Measurements from ENCODE around the gene C3orf49.

- TF ChIP-seq TAF1 (IDR thresholded peaks at IDR 0.05; ENCODE audit: low read depth) (no peak), EP300 (IDR thresholded peaks at IDR 0.05; ENCODE audit: borderline replicate concordance) (no peak), CEBPB (IDR thresholded peaks at IDR 0.05) (no peak), MAX (IDR thresholded peaks at IDR 0.05) (no peak), RAD21 (IDR thresholded peaks at IDR 0.05; ENCODE audit: low read depth) (no peak), YY1 (IDR thresholded peaks at IDR 0.05; ENCODE audit: low read depth) (no peak), TCF12 (IDR thresholded peaks at IDR 0.05; ENCODE audit: low read depth) (no peak), FOXM1 (IDR thresholded peaks at IDR 0.05; ENCODE audit: borderline replicate concordance, low read depth) (no peak), ZBTB7A (IDR thresholded peaks at IDR 0.05; ENCODE audit: low read depth) (no peak), CREB1 (IDR thresholded peaks at IDR 0.05; ENCODE audit: low read depth) (no peak), TEAD4 (IDR thresholded peaks at IDR 0.05) (no peak), EGR1 (IDR thresholded peaks at IDR 0.05) (no peak)
- TF ChIP-seq, protein P1, sequence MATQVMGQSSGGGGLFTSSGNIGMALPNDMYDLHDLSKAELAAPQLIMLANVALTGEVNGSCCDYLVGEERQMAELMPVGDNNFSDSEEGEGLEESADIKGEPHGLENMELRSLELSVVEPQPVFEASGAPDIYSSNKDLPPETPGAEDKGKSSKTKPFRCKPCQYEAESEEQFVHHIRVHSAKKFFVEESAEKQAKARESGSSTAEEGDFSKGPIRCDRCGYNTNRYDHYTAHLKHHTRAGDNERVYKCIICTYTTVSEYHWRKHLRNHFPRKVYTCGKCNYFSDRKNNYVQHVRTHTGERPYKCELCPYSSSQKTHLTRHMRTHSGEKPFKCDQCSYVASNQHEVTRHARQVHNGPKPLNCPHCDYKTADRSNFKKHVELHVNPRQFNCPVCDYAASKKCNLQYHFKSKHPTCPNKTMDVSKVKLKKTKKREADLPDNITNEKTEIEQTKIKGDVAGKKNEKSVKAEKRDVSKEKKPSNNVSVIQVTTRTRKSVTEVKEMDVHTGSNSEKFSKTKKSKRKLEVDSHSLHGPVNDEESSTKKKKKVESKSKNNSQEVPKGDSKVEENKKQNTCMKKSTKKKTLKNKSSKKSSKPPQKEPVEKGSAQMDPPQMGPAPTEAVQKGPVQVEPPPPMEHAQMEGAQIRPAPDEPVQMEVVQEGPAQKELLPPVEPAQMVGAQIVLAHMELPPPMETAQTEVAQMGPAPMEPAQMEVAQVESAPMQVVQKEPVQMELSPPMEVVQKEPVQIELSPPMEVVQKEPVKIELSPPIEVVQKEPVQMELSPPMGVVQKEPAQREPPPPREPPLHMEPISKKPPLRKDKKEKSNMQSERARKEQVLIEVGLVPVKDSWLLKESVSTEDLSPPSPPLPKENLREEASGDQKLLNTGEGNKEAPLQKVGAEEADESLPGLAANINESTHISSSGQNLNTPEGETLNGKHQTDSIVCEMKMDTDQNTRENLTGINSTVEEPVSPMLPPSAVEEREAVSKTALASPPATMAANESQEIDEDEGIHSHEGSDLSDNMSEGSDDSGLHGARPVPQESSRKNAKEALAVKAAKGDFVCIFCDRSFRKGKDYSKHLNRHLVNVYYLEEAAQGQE (IDR thresholded peaks at IDR 0.05; ENCODE audit: low read depth) = no peak
- TF ChIP-seq, protein P2, sequence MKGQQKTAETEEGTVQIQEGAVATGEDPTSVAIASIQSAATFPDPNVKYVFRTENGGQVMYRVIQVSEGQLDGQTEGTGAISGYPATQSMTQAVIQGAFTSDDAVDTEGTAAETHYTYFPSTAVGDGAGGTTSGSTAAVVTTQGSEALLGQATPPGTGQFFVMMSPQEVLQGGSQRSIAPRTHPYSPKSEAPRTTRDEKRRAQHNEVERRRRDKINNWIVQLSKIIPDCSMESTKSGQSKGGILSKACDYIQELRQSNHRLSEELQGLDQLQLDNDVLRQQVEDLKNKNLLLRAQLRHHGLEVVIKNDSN (IDR thresholded peaks at IDR 0.05) = no peak
Measured at GRCh38 chr3:63842127-63842526, 23.0 kb downstream of the C3orf49 start.

Measured in Ishikawa (cell line).